OCI-LY1 (cell line): Measurements from ENCODE around the gene DENND6A.

Experiments
- H2AFZ ChIP-seq: fragments of 200-600 bp; sonication (generic), shearing (Covaris generic); 2 replicates; pipeline ENCODE4 v1.6.0; 2014; ENCODE audit warnings: antibody characterized with exemption, mild to moderate bottlenecking, low read length
- H3F3A ChIP-seq: fragments of 200-600 bp; sonication (generic), shearing (Covaris generic); 2 replicates; pipeline ENCODE4 v1.6.0; 2014; ENCODE audit warnings: mild to moderate bottlenecking, antibody characterized with exemption, low read length, moderate library complexity; ENCODE audit not compliant: insufficient read depth
- H3K27ac ChIP-seq: fragments of 200-600 bp; sonication (generic); 2 replicates; pipeline ENCODE4 v1.5.1; 2014; ENCODE audit warnings: low read length, mixed run types, mild to moderate bottlenecking, low read depth; ENCODE audit not compliant: poor library complexity, severe bottlenecking
- H3K27me3 ChIP-seq: fragments of 200-600 bp; sonication (generic); 2 replicates; pipeline ENCODE4 v1.6.0; 2014; ENCODE audit warnings: antibody characterized with exemption, mild to moderate bottlenecking, low read length, moderate library complexity; ENCODE audit not compliant: insufficient read depth
- H3K36me3 ChIP-seq: fragments of 200-600 bp; sonication (generic); 2 replicates; pipeline ENCODE4 v1.6.1; 2014; ENCODE audit warnings: mild to moderate bottlenecking, antibody characterized with exemption, low read length, moderate library complexity, mixed read lengths; ENCODE audit not compliant: insufficient read depth
- H3K4me1 ChIP-seq: fragments of 200-600 bp; sonication (generic); 2 replicates; pipeline ENCODE4 v1.5.1; 2014; ENCODE audit warnings: mild to moderate bottlenecking, low read length, moderate library complexity; ENCODE audit not compliant: insufficient read depth, severe bottlenecking
- H3K4me2 ChIP-seq: fragments of 200-600 bp; sonication (generic), shearing (Covaris generic); 2 replicates; pipeline ENCODE4 v1.6.1; 2014; ENCODE audit warnings: low read length
- H3K4me3 ChIP-seq: fragments of 200-600 bp; sonication (generic); 2 replicates; pipeline ENCODE4 v1.5.1; 2014; ENCODE audit warnings: low read length, low read depth, mild to moderate bottlenecking, mixed read lengths; ENCODE audit not compliant: poor library complexity, severe bottlenecking
- H3K79me2 ChIP-seq: fragments of 200-600 bp; shearing (Covaris generic); 2 replicates; pipeline ENCODE4 v1.6.1; 2016; ENCODE audit warnings: mixed run types, low read length, mixed read lengths; ENCODE audit not compliant: insufficient read depth
- H3K9ac ChIP-seq: fragments of 200-600 bp; sonication (generic), shearing (Covaris generic); 2 replicates; pipeline ENCODE4 v1.6.1; 2014; ENCODE audit warnings: mild to moderate bottlenecking, low read length, mixed read lengths
- H3K9me2 ChIP-seq: fragments of 200-600 bp; sonication (generic), shearing (Covaris generic); 2 replicates; pipeline ENCODE4 v1.6.1; 2014; ENCODE audit warnings: low read depth, mild to moderate bottlenecking, low read length, mixed read lengths
- H3K9me3 ChIP-seq: fragments of 200-600 bp; shearing (Covaris generic); 2 replicates; pipeline ENCODE4 v1.6.1; 2014; ENCODE audit warnings: low read length, mixed read lengths
- H4K20me1 ChIP-seq: fragments of 200-600 bp; sonication (generic), shearing (Covaris generic); 2 replicates; pipeline ENCODE4 v1.6.0; 2016; ENCODE audit warnings: mild to moderate bottlenecking, low read length; ENCODE audit not compliant: insufficient read depth
- CTCF ChIP-seq: fragments of 200-600 bp; sonication (generic), shearing (Covaris generic); IDR thresholded peaks from 2 replicates; pipeline ENCODE4 v1.5.1; 2017; ENCODE audit warnings: mild to moderate bottlenecking, antibody characterized with exemption, low read length, moderate library complexity, mixed read lengths
- EZH2 ChIP-seq: fragments of 200-600 bp; sonication (generic), shearing (Covaris generic); IDR thresholded peaks from 2 replicates; pipeline ENCODE4 v1.8.0; 2017; ENCODE audit warnings: borderline replicate concordance, mixed run types, mild to moderate bottlenecking, antibody characterized with exemption, low read length, moderate library complexity, mixed read lengths

The DENND6A gene

GRCh38 chr3:57700737-57701136 is 7.9 kb upstream of the DENND6A start:
- H2AFZ ChIP-seq = no peak overlapping the region
- no peak overlapping the region for H3K9ac ChIP-seq
- no peaks in the 10 kb centered on the region for H4K20me1 ChIP-seq
- no peaks in the 10 kb centered on the region for H3K27me3 ChIP-seq
- H3K9me3 ChIP-seq = no peaks in the 10 kb centered on the region
- no peaks in the 10 kb centered on the region for H3K36me3 ChIP-seq
- no peaks in the 10 kb centered on the region for H3K79me2 ChIP-seq
- H3K4me3 ChIP-seq = no peak overlapping the region
- no peak overlapping the region for H3K4me2 ChIP-seq
- no peak overlapping the region for H3K27ac ChIP-seq
- H3K4me1 ChIP-seq = no peaks in the 10 kb centered on the region
- H3F3A ChIP-seq = 0 out of 2 replicates have a peak, but pooled peaks cover 4% of the 10 kb centered on the region
- no peaks in the 10 kb centered on the region for H3K9me2 ChIP-seq
- TF ChIP-seq CTCF (no peak), EZH2 (no peak)

DNA sequence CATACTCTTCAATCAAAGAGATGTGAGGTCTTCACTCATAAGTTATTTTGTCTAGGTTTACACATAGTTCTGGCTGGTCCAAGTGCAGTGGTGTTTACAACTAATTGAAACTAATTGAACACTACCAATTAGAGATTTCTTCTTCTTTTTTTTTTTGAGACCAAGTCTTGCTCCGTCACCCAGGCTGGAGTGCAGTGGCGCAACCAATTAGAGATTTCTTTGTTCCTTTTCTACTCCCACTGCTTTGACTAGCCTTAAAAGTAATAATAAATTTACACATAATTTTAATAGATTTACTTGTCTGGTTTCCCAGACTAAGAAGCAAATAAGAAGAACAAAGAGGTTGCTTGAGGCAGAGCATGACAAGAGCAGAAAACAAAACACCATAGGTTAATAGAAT is 6.7 kb upstream of the DENND6A start:
- Histone ChIP-seq H4K20me1 (no peaks in the 10 kb centered on the region), H3K27me3 (no peaks in the 10 kb centered on the region), H3K4me2 (no peak overlapping the region), H2AFZ (no peak overlapping the region), H3K36me3 (no peaks in the 10 kb centered on the region), H3K9ac (no peak overlapping the region), H3K9me2 (no peaks in the 10 kb centered on the region), H3K9me3 (no peaks in the 10 kb centered on the region), H3F3A (0 out of 2 replicates have a peak, but pooled peaks cover 4% of the 10 kb centered on the region), H3K4me1 (no peaks in the 10 kb centered on the region), H3K79me2 (no peaks in the 10 kb centered on the region), H3K27ac (no peak overlapping the region), H3K4me3 (no peak overlapping the region)
- TF ChIP-seq CTCF (no peak), EZH2 (no peak)

DNA sequence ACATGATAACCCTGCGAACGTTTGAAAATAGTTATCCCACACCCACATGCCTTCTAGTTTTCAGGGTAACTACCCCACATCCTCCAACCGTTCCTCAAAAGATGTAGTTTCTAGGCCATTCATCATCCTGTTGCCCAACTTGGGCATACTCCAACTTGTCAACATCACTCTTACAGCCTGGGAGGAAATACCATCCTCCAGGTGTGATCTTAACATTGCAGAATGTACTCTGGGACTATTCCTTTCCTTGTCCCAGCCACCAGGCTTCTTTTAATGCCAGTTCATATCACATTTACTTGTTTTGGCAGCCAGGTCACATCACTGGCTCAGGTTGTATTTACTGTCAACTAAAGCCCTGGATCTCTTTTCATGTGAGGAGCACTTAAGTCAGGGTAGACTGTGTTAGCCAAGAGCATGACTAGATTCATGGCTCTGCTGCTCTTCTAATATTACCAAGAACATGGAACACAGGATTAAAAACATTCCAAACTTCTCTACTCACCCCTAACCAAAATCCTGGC is 4.0 kb upstream of the DENND6A start:
- H3K27ac ChIP-seq = no peak overlapping the region
- no peaks in the 10 kb centered on the region for H4K20me1 ChIP-seq
- no peaks in the 10 kb centered on the region for H3K9me2 ChIP-seq
- no peaks in the 10 kb centered on the region for H3K9me3 ChIP-seq
- no peak overlapping the region for H3K4me3 ChIP-seq
- no peak for TF ChIP-seq EZH2
- TF ChIP-seq CTCF = no peak
- H3K79me2 ChIP-seq = peaks cover 4% of the 10 kb centered on the region
- H3K4me1 ChIP-seq = peaks cover 6% of the 10 kb centered on the region
- H3F3A ChIP-seq = 0 out of 2 replicates have a peak, but pooled peaks cover 4% of the 10 kb centered on the region
- H2AFZ ChIP-seq = no peak overlapping the region
- H3K36me3 ChIP-seq = no peaks in the 10 kb centered on the region
- H3K4me2 ChIP-seq = no peak overlapping the region
- no peak overlapping the region for H3K9ac ChIP-seq
- no peaks in the 10 kb centered on the region for H3K27me3 ChIP-seq
